A673 (cell line): ENCODE results near the gene ARID3A.

Experiments
- CTCF ChIP-seq: fragments of 300-800, 200-600 bp; sonication (generic); conservative IDR thresholded peaks from 2 replicates; pipeline ENCODE4 v1.5.1; 2017; ENCODE audit warnings: low read depth, mild to moderate bottlenecking, antibody characterized with exemption, low read length, moderate library complexity, mixed read lengths
- EZH2 ChIP-seq: fragments of 200-600 bp; sonication (generic); IDR thresholded peaks from 2 replicates; pipeline ENCODE4 v1.6.1; 2017; ENCODE audit warnings: borderline replicate concordance, low read depth, mild to moderate bottlenecking, mixed read lengths, antibody characterized with exemption, low read length; ENCODE audit not compliant: poor library complexity, severe bottlenecking

- no peak for TF ChIP-seq CTCF
- TF ChIP-seq EZH2, result no peak
These were observed 6.2 kb downstream of the ARID3A start for GRCh38 chr19:931860-932647.
